OCI-LY7 (cell line): ENCODE results near the gene LONRF2.

Experiments
- CTCF ChIP-seq: fragments of 200-600 bp; sonication (generic); conservative IDR thresholded peaks from 2 replicates; pipeline ENCODE4 v1.5.1; 2014; ENCODE audit warnings: mild to moderate bottlenecking, antibody characterized with exemption, low read length, moderate library complexity, mixed read lengths
- EZH2phosphoT487 ChIP-seq: fragments of 200-600 bp; sonication (generic); IDR thresholded peaks from 2 replicates; pipeline ENCODE4 v1.6.1; 2018; ENCODE audit warnings: low read depth, borderline replicate concordance, mild to moderate bottlenecking, mixed run types, antibody characterized with exemption, low read length, moderate library complexity, mixed read lengths

DNA sequence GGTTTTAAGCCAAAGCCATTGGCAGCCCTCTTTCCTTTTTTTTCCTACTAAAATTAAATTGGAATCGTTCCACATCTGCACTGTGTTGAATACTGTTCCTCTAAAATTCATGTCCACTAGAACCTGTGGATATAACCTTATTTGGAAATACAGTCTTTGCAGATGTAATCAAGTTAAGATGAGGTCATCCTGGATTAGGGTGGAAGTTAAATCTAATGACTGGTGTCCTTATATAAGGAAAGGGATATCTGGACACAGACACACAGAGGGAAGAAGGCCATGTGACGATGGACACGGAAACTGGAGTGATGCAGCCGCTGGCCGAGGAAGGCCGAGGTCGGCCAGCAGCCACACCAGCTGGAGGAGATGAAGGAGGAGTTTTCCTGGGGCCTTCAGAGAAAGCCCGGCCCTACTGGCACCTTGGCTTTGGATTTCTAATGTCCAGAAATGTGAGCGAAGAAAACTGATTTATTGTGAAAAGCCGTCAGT is 49.4 kb downstream of the LONRF2 start:
- no peak for TF ChIP-seq CTCF
- no peak for TF ChIP-seq EZH2phosphoT487
